Measurements from ENCODE around the gene FAM24B.

Gene FAM24B

GRCh38 chr10:122856902-122857301, 22.5 kb downstream of the FAM24B start:
- no peak for DNase-seq

GRCh38 chr10:122855745-122856144, 23.6 kb downstream of the FAM24B start:
- no peak for DNase-seq

GRCh38 chr10:122854648-122855047, 24.7 kb downstream of the FAM24B start:
- DNase-seq: no peak

GRCh38 chr10:122853665-122854313, 25.6 kb downstream of the FAM24B start:
- no peak for DNase-seq

- no peak for DNase-seq
Measured at GRCh38 chr10:122852261-122852660, 27.1 kb downstream of the FAM24B start.

GRCh38 chr10:122850705-122851640, 28.4 kb downstream of the FAM24B start:
- DNase-seq: no peak

GRCh38 chr10:122849900-122850605, 29.3 kb downstream of the FAM24B start:
- no peak for DNase-seq

- DNase-seq: no peak
Measured at GRCh38 chr10:122849090-122849489, 30.3 kb downstream of the FAM24B start.

GRCh38 chr10:122847782-122848604, 31.4 kb downstream of the FAM24B start:
- no peak for DNase-seq

GRCh38 chr10:122845783-122846332, 33.5 kb downstream of the FAM24B start, which contains the start of gene CUZD1:
Gene CUZD1, minus strand, starts transcription at chr10:122845857. Its CDS starts 14 bp downstream, at chr10:122845843.
- DNase-seq: no peak

- DNase-seq: no peak
Measured at GRCh38 chr10:122844146-122844545, 35.2 kb downstream of the FAM24B start.

GRCh38 chr10:122841569-122841968, 37.8 kb downstream of the FAM24B start:
- DNase-seq: no peak

- no peak for DNase-seq
Measured at GRCh38 chr10:122839505-122839904, 39.9 kb downstream of the FAM24B start.

GRCh38 chr10:122838880-122839279, 40.5 kb downstream of the FAM24B start:
- DNase-seq: no peak

GRCh38 chr10:122835908-122836307, 43.5 kb downstream of the FAM24B start:
- DNase-seq: no peak

- DNase-seq: no peak
Measured at GRCh38 chr10:122830965-122831353, 48.4 kb downstream of the FAM24B start.

GRCh38 chr10:122830273-122830964, 49.0 kb downstream of the FAM24B start:
- no peak for DNase-seq

- no peak for DNase-seq
Measured at GRCh38 chr10:122829454-122829853, 49.9 kb downstream of the FAM24B start.

- no peak for DNase-seq
Measured at GRCh38 chr10:122828716-122829255, 50.6 kb downstream of the FAM24B start.

- no peak for DNase-seq
Measured at GRCh38 chr10:122827302-122827701, 52.1 kb downstream of the FAM24B start.
